IMR-90 (cell line): ENCODE measurements around the gene NEURL2. TPM values are rescaled to one million over a fixed set of nuclear protein-coding genes. Genes with fewer than 3 reads are reported as not detected.

Experiments used
- CHD1 ChIP-seq: IDR thresholded peaks from 2 replicates; pipeline ENCODE4 v1.6.1; 2012; ENCODE audit warnings: low read depth, low read length, improper control_type of control experiment
- MAFK ChIP-seq: IDR thresholded peaks from 2 replicates; pipeline ENCODE4 v1.6.1; 2012; ENCODE audit warnings: low read depth, low read length, improper control_type of control experiment
- POLR2A ChIP-seq: IDR thresholded peaks from 2 replicates; pipeline ENCODE4 v1.6.1; 2012; ENCODE audit warnings: mild to moderate bottlenecking, low read depth, low read length
- polyA plus RNA-seq, 3 experiments: library from polyadenylated mRNA; depleted of rRNA; stranded (reverse); fragments of >200 nt; gene quantifications; 2 replicates each; pipeline ENCODE4 v1.2.3, GENCODE V29; 2012; ENCODE audit warnings: low replicate concordance in 1 of 3
- total RNA-seq: library from RNA; depleted of rRNA; stranded (reverse); fragments of >200 nt; gene quantifications from 2 replicates; pipeline ENCODE4 v1.2.3, GENCODE V29; 2012

NEURL2 gene
- total and polyA plus RNA-seq, 2 of the 4 experiments (the other 2 are of a cell fraction), result 1.1 to 2.5 TPM

DNA sequence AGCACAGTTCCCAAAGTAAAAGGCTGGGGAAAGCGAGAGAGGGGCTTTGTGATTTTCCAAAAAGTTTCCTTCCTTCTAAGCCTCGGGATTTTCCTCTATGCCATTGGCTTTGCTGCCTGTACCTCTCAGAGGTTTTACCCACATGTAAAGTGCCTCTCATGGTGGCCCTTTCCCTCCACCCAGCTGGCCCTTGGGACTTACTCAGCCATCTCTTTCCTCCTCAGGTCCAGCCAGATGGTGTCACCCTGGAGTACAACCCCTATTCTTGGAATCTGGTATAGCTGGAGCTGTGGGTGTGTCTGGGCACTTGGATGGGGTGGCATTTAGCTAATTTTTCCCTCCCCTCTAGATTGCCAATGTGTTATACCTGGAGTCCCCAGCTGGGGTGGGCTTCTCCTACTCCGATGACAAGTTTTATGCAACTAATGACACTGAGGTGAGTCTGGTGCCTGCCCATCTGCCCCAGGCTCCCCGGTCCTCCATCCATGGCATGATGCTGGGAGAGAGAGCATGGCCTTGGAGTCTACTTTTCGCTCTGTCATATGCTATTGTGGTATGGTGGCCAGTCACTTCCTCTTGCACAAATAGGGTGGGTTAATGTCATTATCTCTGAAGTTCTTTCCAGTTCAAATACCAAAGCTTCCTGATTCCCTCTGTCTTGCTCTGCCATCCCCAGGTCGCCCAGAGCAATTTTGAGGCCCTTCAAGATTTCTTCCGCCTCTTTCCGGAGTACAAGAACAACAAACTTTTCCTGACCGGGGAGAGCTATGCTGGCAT is 1.2 kb upstream of the NEURL2 start (continued):
- TF ChIP-seq MAFK, result no peak
- no peak for TF ChIP-seq POLR2A
- TF ChIP-seq CHD1, result no peak
